PC-3 (cell line): Measurements from ENCODE around the gene TEX264. TPM values are rescaled to one million over a fixed set of nuclear protein-coding genes. Genes with fewer than 3 reads are reported as not detected.

Experiments
- ATAC-seq: fragments of 200-7000 bp; cut with Tn5 transposase; 2 replicates; pipeline ENCODE4 v1.9.1; 2020; ENCODE audit warnings: mild to moderate bottlenecking, moderate library complexity
- Bru-seq: library from RNA; stranded (reverse); fragments of 400-500 nt; gene quantifications from one replicate; lab custom pipeline; 2021; lab: Mats Ljungman, UMichigan
- BruChase-seq, 2 experiments: library from RNA; stranded (reverse); fragments of 400-500 nt; gene quantifications; one replicate each; lab custom pipeline; 2021; lab: Mats Ljungman, UMichigan
- BruUV-seq: library from RNA; stranded (reverse); fragments of 400-500 nt; replicated peaks from 2 replicates; lab custom pipeline; 2021; lab: Mats Ljungman, UMichigan
- CTCF ChIA-PET: fragments of 300-600 bp; sonication (Branson Sonifier 250); formaldehyde crosslinking; loops from one replicate; lab custom pipeline; 2022; ENCODE audit warnings: antibody characterized with exemption; lab: Charles Lee
- POLR2A ChIA-PET: fragments of 300-600 bp; sonication (Branson Sonifier 250); formaldehyde crosslinking; loops from one replicate; lab custom pipeline; 2022; ENCODE audit warnings: antibody characterized with exemption; ENCODE audit not compliant: unreplicated experiment; lab: Charles Lee
- DNase-seq: peaks from one replicate; pipeline ENCODE4 v3.0.0-alpha.2; 2015
- H2AFZ ChIP-seq: fragments of 300-600 bp; sonication (generic); 2 replicates; pipeline ENCODE4 v1.6.0; 2016; ENCODE audit warnings: antibody characterized with exemption, low read length
- H3F3A ChIP-seq: fragments of 300-600 bp; sonication (generic); one replicate; pipeline ENCODE4 v1.6.0; 2017; ENCODE audit warnings: antibody characterized with exemption, low read length, control low read depth, mild to moderate bottlenecking; ENCODE audit not compliant: unreplicated experiment
- H3K27ac ChIP-seq: fragments of 300-600 bp; sonication (generic); 2 replicates; pipeline ENCODE4 v1.5.1; 2016; ENCODE audit warnings: mild to moderate bottlenecking, low read length
- H3K27me3 ChIP-seq: fragments of 300-600 bp; sonication (generic); 2 replicates; pipeline ENCODE4 v1.6.1; 2016; ENCODE audit warnings: low read length, mixed read lengths
- H3K36me3 ChIP-seq: fragments of 300-600 bp; sonication (generic); 2 replicates; pipeline ENCODE4 v1.6.1; 2016; ENCODE audit warnings: low read depth, mixed run types, low read length, mixed read lengths
- H3K4me1 ChIP-seq: fragments of 300-600 bp; sonication (generic); 2 replicates; pipeline ENCODE4 v1.5.1; 2016; ENCODE audit warnings: low read length; ENCODE audit not compliant: insufficient read depth
- H3K4me2 ChIP-seq: fragments of 300-600 bp; sonication (generic); 2 replicates; pipeline ENCODE4 v1.6.0; 2016; ENCODE audit warnings: low read length
- H3K4me3 ChIP-seq: fragments of 300-600 bp; sonication (generic); 2 replicates; pipeline ENCODE4 v1.5.1; 2016; ENCODE audit warnings: mild to moderate bottlenecking, low read length, mixed read lengths
- H3K79me2 ChIP-seq: fragments of 300-600 bp; sonication (generic); 2 replicates; pipeline ENCODE4 v1.6.1; 2017; ENCODE audit warnings: low read length, mixed read lengths
- H3K9ac ChIP-seq: fragments of 300-600 bp; sonication (generic); 2 replicates; pipeline ENCODE4 v1.6.0; 2016; ENCODE audit warnings: mild to moderate bottlenecking, low read length
- H3K9me2 ChIP-seq: fragments of 300-600 bp; sonication (generic); replicated peaks from 2 replicates; pipeline ENCODE4 v1.6.1; 2016; ENCODE audit warnings: mixed run types, low read length, mixed read lengths
- H3K9me3 ChIP-seq: fragments of 300-600 bp; sonication (generic); 2 replicates; pipeline ENCODE4 v1.6.1; 2016; ENCODE audit warnings: low read length, mixed read lengths
- H4K20me1 ChIP-seq: fragments of 300-600 bp; sonication (generic); 2 replicates; pipeline ENCODE4 v1.6.1; 2016; ENCODE audit warnings: low read length, mixed read lengths
- EZH2 ChIP-seq: fragments of 300-600 bp; sonication (generic); IDR thresholded peaks from one replicate; pipeline ENCODE4 v1.6.1; 2017; ENCODE audit warnings: antibody characterized with exemption, mild to moderate bottlenecking, low read length; ENCODE audit not compliant: unreplicated experiment
- EZH2phosphoT487 ChIP-seq: fragments of 300-600 bp; sonication (generic); IDR thresholded peaks from 2 replicates; pipeline ENCODE4 v1.6.1; 2018; ENCODE audit warnings: mild to moderate bottlenecking, antibody characterized with exemption, low read length, borderline replicate concordance
- intact Hi-C: fragments of 100-400 bp; cut with micrococcal nuclease; formaldehyde crosslinking; loops from 2 replicates; pipeline ENCODE4 v1.9.0; 2023
- long read RNA-seq: library from polyadenylated mRNA; unstranded; transcript quantifications from one replicate; pipeline ENCODE4 v2.0.0, GENCODE V29; 2021; ENCODE audit not compliant: unreplicated experiment
- total RNA-seq: library from RNA; depleted of rRNA; stranded (reverse); fragments of >200 nt; gene quantifications from 2 replicates; pipeline ENCODE4 v1.2.3, GENCODE V29; 2014; rRNA removed
- TF ChIP-seq, protein P1 (sequence below): fragments of 300-600 bp; sonication (generic); conservative IDR thresholded peaks from 2 replicates; pipeline ENCODE4 v1.5.1; 2017; ENCODE audit warnings: antibody characterized with exemption, low read depth, mild to moderate bottlenecking, low read length

TEX264 gene, protein sequence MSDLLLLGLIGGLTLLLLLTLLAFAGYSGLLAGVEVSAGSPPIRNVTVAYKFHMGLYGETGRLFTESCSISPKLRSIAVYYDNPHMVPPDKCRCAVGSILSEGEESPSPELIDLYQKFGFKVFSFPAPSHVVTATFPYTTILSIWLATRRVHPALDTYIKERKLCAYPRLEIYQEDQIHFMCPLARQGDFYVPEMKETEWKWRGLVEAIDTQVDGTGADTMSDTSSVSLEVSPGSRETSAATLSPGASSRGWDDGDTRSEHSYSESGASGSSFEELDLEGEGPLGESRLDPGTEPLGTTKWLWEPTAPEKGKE
- 85.5 and 88.1 TPM in 2 replicates for total RNA-seq
- percentile 69 among the genes with signal in this experiment for Bru-seq, nascent RNA
- BruChase-seq, experiment 1, labeled RNA remaining after a 6-hour chase: percentile 68 among the genes with signal in this experiment
- percentile 63 among the genes with signal in this experiment for BruChase-seq, experiment 2, labeled RNA remaining after a 2-hour chase
- long read RNA-seq, transcript TEX264-213 (4 exons, 800 nt): minor isoform, 5 of 185 reads
- long read RNA-seq, transcript TEX264-201 (5 exons, 1,340 nt): major isoform, 104 of 185 reads
- long read RNA-seq, transcript TEX264-215 (6 exons, 1,488 nt): minor isoform, 10 of 185 reads
- long read RNA-seq, partial matches to known transcripts: 23 of 185 reads
- long read RNA-seq, other reads (novel, unspliced or antisense): 29 of 185 reads

DNA sequence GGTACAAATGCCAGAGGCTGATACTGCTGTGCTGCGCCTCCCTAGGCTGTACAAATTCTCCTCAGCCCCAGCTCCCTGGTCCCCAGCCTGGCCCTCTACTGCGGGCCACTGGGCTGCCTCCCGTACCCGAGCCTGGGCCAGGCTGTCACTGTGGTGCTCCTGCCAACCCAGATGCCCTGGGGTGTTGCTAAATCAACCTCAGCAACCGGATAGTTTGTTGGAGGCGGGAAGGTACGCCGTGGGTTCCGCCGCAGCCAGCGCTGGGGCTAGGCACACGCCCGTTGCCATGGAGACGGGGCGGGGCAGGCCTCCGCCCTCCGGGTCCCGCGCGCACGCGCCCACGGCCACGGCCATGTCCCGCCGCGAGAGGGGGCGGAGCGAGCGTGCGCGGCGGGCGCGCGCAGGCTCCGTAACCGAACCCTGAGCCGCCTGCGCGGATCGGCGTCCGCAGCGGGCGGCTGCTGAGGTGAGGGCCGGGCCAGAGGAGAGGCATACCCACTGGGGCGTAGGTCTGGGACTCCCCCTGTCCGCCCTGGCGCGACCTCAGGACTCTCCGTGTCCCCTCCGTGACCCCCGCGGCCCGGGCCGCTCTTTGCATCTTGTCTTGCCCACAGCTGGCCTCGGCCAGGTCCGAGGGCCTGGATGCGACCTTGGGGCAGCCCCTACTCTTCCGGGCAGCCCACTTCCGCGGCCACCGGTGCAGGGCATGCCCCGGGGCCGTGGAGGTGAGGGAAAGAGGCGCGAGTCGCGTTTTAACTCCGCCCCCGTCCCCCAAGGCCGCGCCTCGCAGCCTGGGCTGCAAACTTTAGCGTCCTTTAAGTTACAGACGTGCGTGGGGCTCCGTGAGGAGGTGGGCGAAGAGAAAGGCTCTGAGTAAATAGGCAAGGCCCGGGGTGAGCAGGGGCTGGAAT is at the start of gene TEX264:
Gene TEX264, plus strand, starts transcription at position 430 of the 911 bp plus-strand sequence. CDS start 3,053 bp downstream, outside the sequence.
- Histone ChIP-seq H3F3A (no peaks in the 10 kb centered on the region), H4K20me1 (0 out of 2 replicates have a peak, but pooled peaks cover 4% of the 10 kb centered on the region), H3K9me3 (no peaks in the 10 kb centered on the region), H2AFZ (peak within 1 kb of the TSS; percentile 95), H3K9ac (peak within 1 kb of the TSS; percentile 92), H3K79me2 (peaks cover 30% of the 10 kb centered on the region), H3K9me2 (no peaks in the 10 kb centered on the region), H3K4me3 (peak within 1 kb of the TSS; percentile 91), H3K27me3 (no peaks in the 10 kb centered on the region), H3K36me3 (no peaks in the 10 kb centered on the region), H3K4me1 (peaks cover 57% of the 10 kb centered on the region), H3K4me2 (peak within 1 kb of the TSS; percentile 96), H3K27ac (peak within 1 kb of the TSS; percentile 64)
- DNase-seq (peak; percentile 95), ATAC-seq (peak; percentile 67)
- ChIA-PET POLR2A (interaction anchor here (1.0 kb wide), 1 partner anchor 171 kb away, joined by 3 read pairs; the partner anchor contains the start of gene DCAF1), CTCF (interaction anchor here (0.6 to 3.3 kb wide), 5 partner anchors 10 to 169 kb away, joined by 3 to 29 read pairs (median 8); no protein-coding TSS in a partner anchor)
- BruUV-seq: TSS peak; percentile 38
- intact Hi-C loops: loop anchor here (2.0 to 10.0 kb wide), 3 partner anchors 32 to 286 kb away; partner anchors contain the start of genes MANF, PARP3 and RRP9
- TF ChIP-seq EZH2: no peak
- TF ChIP-seq EZH2phosphoT487: no peak

DNA sequence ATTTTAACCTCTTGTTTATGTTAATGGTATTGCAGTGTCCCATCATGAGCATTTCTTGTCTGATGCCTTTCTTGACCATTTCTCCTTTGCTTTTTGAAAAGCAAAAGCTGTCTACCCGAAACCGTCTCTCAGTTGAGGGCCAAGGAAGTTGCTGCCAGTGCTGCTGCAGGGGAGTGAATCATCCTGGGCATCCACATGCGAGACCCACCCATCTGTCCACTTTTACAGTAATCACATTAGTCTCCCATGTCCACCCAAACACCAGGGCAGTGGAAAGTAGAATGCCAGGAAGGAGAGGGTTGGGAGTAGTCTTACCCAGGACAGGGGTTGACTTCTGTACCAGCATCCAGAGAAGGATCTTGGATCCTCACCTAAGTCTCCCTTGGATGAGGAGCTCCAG is 48.6 kb upstream of the TEX264 start:
- no peaks in the 10 kb centered on the region for H3K9me3 ChIP-seq
- H3K27me3 ChIP-seq: no peaks in the 10 kb centered on the region
- no peaks in the 10 kb centered on the region; the same call in 1 of the 2 replicates for H3K36me3 ChIP-seq
- no peak for DNase-seq
- H3F3A ChIP-seq: no peaks in the 10 kb centered on the region
- ChIA-PET CTCF (no interaction called here), POLR2A (no interaction called here)
- H4K20me1 ChIP-seq: no peaks in the 10 kb centered on the region
- H3K4me1 ChIP-seq: no peaks in the 10 kb centered on the region
- no peaks in the 10 kb centered on the region for H3K9me2 ChIP-seq
- peaks cover 11% of the 10 kb centered on the region; the same call in 1 of the 2 replicates for H3K79me2 ChIP-seq
- intact Hi-C loops: no loop called here
- H3K27ac ChIP-seq: no peak overlapping the region
- H3K4me2 ChIP-seq: no peak overlapping the region
- TF ChIP-seq EZH2phosphoT487 (no peak), EZH2 (no peak)
- TF ChIP-seq, protein P1, sequence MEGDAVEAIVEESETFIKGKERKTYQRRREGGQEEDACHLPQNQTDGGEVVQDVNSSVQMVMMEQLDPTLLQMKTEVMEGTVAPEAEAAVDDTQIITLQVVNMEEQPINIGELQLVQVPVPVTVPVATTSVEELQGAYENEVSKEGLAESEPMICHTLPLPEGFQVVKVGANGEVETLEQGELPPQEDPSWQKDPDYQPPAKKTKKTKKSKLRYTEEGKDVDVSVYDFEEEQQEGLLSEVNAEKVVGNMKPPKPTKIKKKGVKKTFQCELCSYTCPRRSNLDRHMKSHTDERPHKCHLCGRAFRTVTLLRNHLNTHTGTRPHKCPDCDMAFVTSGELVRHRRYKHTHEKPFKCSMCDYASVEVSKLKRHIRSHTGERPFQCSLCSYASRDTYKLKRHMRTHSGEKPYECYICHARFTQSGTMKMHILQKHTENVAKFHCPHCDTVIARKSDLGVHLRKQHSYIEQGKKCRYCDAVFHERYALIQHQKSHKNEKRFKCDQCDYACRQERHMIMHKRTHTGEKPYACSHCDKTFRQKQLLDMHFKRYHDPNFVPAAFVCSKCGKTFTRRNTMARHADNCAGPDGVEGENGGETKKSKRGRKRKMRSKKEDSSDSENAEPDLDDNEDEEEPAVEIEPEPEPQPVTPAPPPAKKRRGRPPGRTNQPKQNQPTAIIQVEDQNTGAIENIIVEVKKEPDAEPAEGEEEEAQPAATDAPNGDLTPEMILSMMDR: no peak
- no TSS peak for BruUV-seq
- no peak overlapping the region for H3K4me3 ChIP-seq
- no peak overlapping the region for H2AFZ ChIP-seq
- H3K9ac ChIP-seq: no peak overlapping the region
- no peak; the same call in 1 of the 2 replicates for ATAC-seq
